A549 (cell line): ENCODE measurements around the gene ARHGAP42. TPM values are rescaled to one million over a fixed set of nuclear protein-coding genes. Genes with fewer than 3 reads are reported as not detected.

Source experiments
- ATAC-seq, 2 experiments: fragments of 200-7000 bp in 1 of 2; fragments of >200 bp in 1 of 2; cut with Nextera tagmentation in 1 of 2; cut with Tn5 transposase in 1 of 2; 3 replicates each; pipeline versions ENCODE4 v1.8.0 to v1.9.1; 2018 to 2020; ENCODE audit warnings: mild to moderate bottlenecking in 1 of 2, moderate library complexity in 1 of 2
- CTCF ChIA-PET: fragments of 300-600 bp; sonication (Branson Sonifier 250); formaldehyde crosslinking; extraction: SDS; loops from one replicate; lab custom pipeline; 2021; ENCODE audit warnings: antibody characterized with exemption, inconsistent platforms; lab: Yijun Ruan, JAX
- POLR2A ChIA-PET: fragments of 350-600 bp; formaldehyde crosslinking; extraction: SDS; loops from one replicate; lab custom pipeline; 2021; ENCODE audit warnings: antibody characterized with exemption, inconsistent platforms; lab: Yijun Ruan, JAX
- DNase-seq, 2 experiments: peaks; one replicate each; pipeline versions ENCODE4 v3.0.0 to v3.0.0-alpha.2; 2011 to 2016; ENCODE audit warnings: low read depth in 1 of 2, low spot score in 1 of 2
- FAIRE-seq: peaks from 2 replicates; lab custom pipeline; 2011; peaks lifted over from hg19 to GRCh38; lab: Jason Lieb, UNC
- H3K27ac ChIP-seq, 2 experiments: fragments of >200 bp; sonication (Bioruptor Twin); formaldehyde crosslinking; 3 replicates each; pipeline ENCODE4 v1.5.1; 2016 to 2017
- H3K4me1 ChIP-seq: fragments of >200 bp; sonication (Bioruptor Twin); formaldehyde crosslinking; 3 replicates; pipeline ENCODE4 v1.6.1; 2016
- H3K4me2 ChIP-seq: fragments of >200 bp; sonication (Bioruptor Twin); formaldehyde crosslinking; 3 replicates; pipeline ENCODE4 v1.6.1; 2016
- H3K4me3 ChIP-seq: fragments of >200 bp; sonication (Bioruptor Twin); formaldehyde crosslinking; 3 replicates; pipeline ENCODE4 v1.5.1; 2016
- H3K9me3 ChIP-seq: fragments of >200 bp; sonication (Bioruptor Twin); formaldehyde crosslinking; 3 replicates; pipeline ENCODE4 v1.6.1; 2016
- CBX2 ChIP-seq: fragments of 200-600 bp; sonication (generic); IDR thresholded peaks from 2 replicates; pipeline ENCODE4 v1.6.1; 2016; ENCODE audit warnings: low read depth, mild to moderate bottlenecking, borderline replicate concordance
- CHD4 ChIP-seq: fragments of 200-600 bp; sonication (generic); IDR thresholded peaks from 2 replicates; pipeline ENCODE4 v1.6.1; 2016; ENCODE audit warnings: antibody characterized with exemption, mild to moderate bottlenecking, borderline replicate concordance
- EHF ChIP-seq: fragments of 250-450 bp; sonication (Bioruptor Pico); IDR thresholded peaks from 2 replicates; pipeline ENCODE4 v1.5.0; 2020; ENCODE audit warnings: mild to moderate bottlenecking
- ELK1 ChIP-seq: fragments of 150-350 bp; IDR thresholded peaks from 2 replicates; pipeline ENCODE4 v1.6.1; 2014; ENCODE audit warnings: low read depth, mild to moderate bottlenecking, low read length
- FOXS1 ChIP-seq: fragments of 250-450 bp; sonication (Bioruptor Pico); IDR thresholded peaks from 2 replicates; pipeline ENCODE4 v1.5.0; 2020; ENCODE audit warnings: mild to moderate bottlenecking, moderate library complexity
- GATA3 ChIP-seq: IDR thresholded peaks from 2 replicates; pipeline ENCODE4 v1.6.1; 2012; ENCODE audit warnings: borderline replicate concordance
- HDAC2 ChIP-seq: fragments of 200-600 bp; sonication (generic); IDR thresholded peaks from 2 replicates; pipeline ENCODE4 v1.6.1; 2016
- HEYL ChIP-seq: fragments of 250-450 bp; sonication (Bioruptor Pico); IDR thresholded peaks from 2 replicates; pipeline ENCODE4 v1.8.0; 2021; ENCODE audit warnings: mild to moderate bottlenecking, moderate library complexity
- HOXB5 ChIP-seq: fragments of 250-450 bp; sonication (Bioruptor Pico); IDR thresholded peaks from 2 replicates; pipeline ENCODE4 v1.5.0; 2020; ENCODE audit warnings: mild to moderate bottlenecking, moderate library complexity
- JUN ChIP-seq, 2 experiments: fragments of >200 bp; sonication (Bioruptor Twin); formaldehyde crosslinking; IDR thresholded peaks; 2 replicates in 1 of 2; 3 replicates in 1 of 2; pipeline ENCODE4 v1.6.1; 2016 to 2017
- KDM5A ChIP-seq: fragments of 200-600 bp; sonication (generic); IDR thresholded peaks from 2 replicates; pipeline ENCODE4 v1.6.1; 2016; ENCODE audit warnings: antibody characterized with exemption, mild to moderate bottlenecking
- NPAS2 ChIP-seq: fragments of 250-450 bp; sonication (Bioruptor Pico); IDR thresholded peaks from 2 replicates; pipeline ENCODE4 v1.8.0; 2022; ENCODE audit warnings: mild to moderate bottlenecking, moderate library complexity, borderline replicate concordance
- NR3C1 ChIP-seq: fragments of >200 bp; sonication (Bioruptor Twin); formaldehyde crosslinking; IDR thresholded peaks from 3 replicates; pipeline ENCODE4 v1.6.1; 2017
- PHF8 ChIP-seq: fragments of 200-600 bp; sonication (generic); IDR thresholded peaks from 2 replicates; pipeline ENCODE4 v1.6.1; 2016; ENCODE audit warnings: low read depth, mild to moderate bottlenecking, antibody characterized with exemption, moderate library complexity, borderline replicate concordance
- POLR2AphosphoS2 ChIP-seq: conservative IDR thresholded peaks from 2 replicates; pipeline ENCODE4 v1.6.1; 2012; ENCODE audit warnings: low read length, improper control_type of control experiment, inconsistent platforms
- RAD21 ChIP-seq, 2 experiments: fragments of >200 bp in 1 of 2; sonication (Bioruptor Twin) in 1 of 2; formaldehyde crosslinking in 1 of 2; IDR thresholded peaks in 1 of 2; conservative IDR thresholded peaks in 1 of 2; 2 replicates in 1 of 2; 3 replicates in 1 of 2; pipeline ENCODE4 v1.6.1; 2012 to 2018; ENCODE audit warnings: inconsistent platforms in 1 of 2
- RCOR1 ChIP-seq: fragments of 150-350 bp; IDR thresholded peaks from 2 replicates; pipeline ENCODE4 v1.6.1; 2014; ENCODE audit warnings: antibody characterized with exemption, low read length, low read depth
- RFX5 ChIP-seq: fragments of 450-650 bp; IDR thresholded peaks from 2 replicates; pipeline ENCODE4 v1.7.1; 2014; ENCODE audit warnings: antibody characterized with exemption, mild to moderate bottlenecking, moderate library complexity
- SMC3 ChIP-seq: fragments of >200 bp; sonication (Bioruptor Twin); formaldehyde crosslinking; IDR thresholded peaks from 3 replicates; pipeline ENCODE4 v1.6.1; 2018; ENCODE audit warnings: inconsistent platforms
- SREBF2 ChIP-seq: fragments of 450-650 bp; IDR thresholded peaks from 2 replicates; pipeline ENCODE4 v1.6.1; 2014; ENCODE audit warnings: mild to moderate bottlenecking, moderate library complexity
- TFCP2L1 ChIP-seq: fragments of 250-450 bp; sonication (Bioruptor Pico); IDR thresholded peaks from 2 replicates; pipeline ENCODE4 v1.5.0; 2021; ENCODE audit warnings: mild to moderate bottlenecking
- TP53 ChIP-seq: fragments of 250-450 bp; sonication (Bioruptor Pico); IDR thresholded peaks from 2 replicates; pipeline ENCODE4 v1.5.0; 2021; ENCODE audit warnings: mild to moderate bottlenecking, moderate library complexity
- ZC3H11A ChIP-seq: fragments of 450-650 bp; IDR thresholded peaks from 2 replicates; pipeline ENCODE4 v1.6.1; 2014; ENCODE audit warnings: antibody characterized with exemption, mild to moderate bottlenecking
- ZFP36 ChIP-seq: fragments of 450-650 bp; IDR thresholded peaks from 2 replicates; pipeline ENCODE4 v1.6.1; 2014; ENCODE audit warnings: borderline replicate concordance; ENCODE audit not compliant: partially characterized antibody
- ZNF302 ChIP-seq: fragments of 250-450 bp; sonication (Bioruptor Pico); IDR thresholded peaks from 2 replicates; pipeline ENCODE4 v1.9.0; 2021; ENCODE audit warnings: inconsistent platforms, mild to moderate bottlenecking, moderate library complexity
- ZSCAN20 ChIP-seq: fragments of 250-450 bp; sonication (Bioruptor Pico); IDR thresholded peaks from 2 replicates; pipeline ENCODE4 v1.8.0; 2022; ENCODE audit warnings: mild to moderate bottlenecking, moderate library complexity
- WGBS: methylation state at CpG from one replicate; pipeline ENCODE4 v1.1.6; 2017; ENCODE audit errors: missing lambda C conversion rate; 5-methylcytosine and 5-hydroxymethylcytosine counted together
- polyA plus RNA-seq, 4 experiments: library from polyadenylated mRNA; depleted of rRNA in 3 of 4; stranded (reverse); fragments of >200 nt; fragmentation: RNase III in 1 of 4; extraction: RNeasy Plus Mini Kit Qiagen cat#74134 plus additional on column Dnase treatment in 1 of 4; gene quantifications; 2 replicates in 3 of 4; 3 replicates in 1 of 4; pipeline ENCODE4 v1.2.3, GENCODE V29; 2011 to 2017
- TF ChIP-seq, protein P1 (sequence below): IDR thresholded peaks from 2 replicates; pipeline ENCODE4 v1.6.1; 2012; ENCODE audit warnings: low read depth, borderline replicate concordance
- TF ChIP-seq, protein P2 (sequence below): fragments of 250-450 bp; sonication (Bioruptor Pico); IDR thresholded peaks from 2 replicates; pipeline ENCODE4 v1.5.0; 2021; ENCODE audit warnings: mild to moderate bottlenecking, moderate library complexity, borderline replicate concordance
- TF ChIP-seq, protein P3 (sequence below): IDR thresholded peaks from 2 replicates; pipeline ENCODE4 v1.6.1; 2012
- TF ChIP-seq, protein P4 (sequence below): fragments of >200 bp; sonication (Bioruptor Twin); formaldehyde crosslinking; IDR thresholded peaks from 3 replicates; pipeline ENCODE4 v1.5.1; 2016

The ARHGAP42 gene
- polyA plus RNA-seq, 2 of the 4 experiments (the other 2 are of a cell fraction), result 5.1 to 17.0 TPM

DNA sequence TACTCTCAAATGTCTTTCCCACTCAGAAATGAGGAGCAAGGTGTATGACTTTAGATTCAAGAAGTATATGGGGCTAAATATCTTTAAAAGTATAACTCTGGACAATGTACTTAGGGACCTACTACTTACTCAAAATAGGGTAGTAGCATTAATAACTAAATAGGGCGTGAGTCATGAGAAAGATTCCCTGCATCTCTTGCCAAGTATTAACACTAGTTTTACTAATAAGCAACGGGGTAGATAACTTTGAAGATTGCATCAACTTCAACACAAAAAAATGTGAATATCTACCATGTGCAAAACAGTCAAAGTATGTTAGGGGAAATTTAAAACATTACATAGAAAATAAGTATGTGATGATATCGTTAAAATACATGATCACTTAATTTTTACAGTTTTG lies 342.9 kb downstream of the ARHGAP42 start (continued):
- no peak for TF ChIP-seq CHD4
- no peak for TF ChIP-seq SMC3
- no peak for TF ChIP-seq FOXS1 (CRISPR knock-in tag)
- no peak for TF ChIP-seq HDAC2
- TF ChIP-seq, all 56 proteins: peak for 0

DNA sequence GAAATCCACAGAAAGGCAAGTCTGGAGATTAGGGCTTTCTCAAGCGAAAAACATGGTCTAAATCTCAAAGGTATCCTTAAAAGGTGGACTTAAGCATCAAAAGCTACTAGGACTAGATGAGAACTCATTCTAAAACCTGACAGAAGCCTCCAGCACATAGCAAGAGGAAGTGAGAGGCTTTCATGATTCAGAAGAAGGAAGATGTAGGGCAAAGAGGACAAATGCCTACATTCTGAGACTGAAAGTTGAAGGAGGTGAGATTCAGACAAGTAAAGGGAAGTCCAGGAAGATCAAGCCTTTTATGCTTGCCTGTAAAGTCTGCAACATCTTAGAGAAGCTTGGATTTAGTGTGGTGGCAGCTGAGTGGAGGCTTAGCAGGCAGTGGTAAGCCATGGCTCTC lies 343.6 kb downstream of the ARHGAP42 start:
- POLR2A ChIA-PET, result no interaction called here

DNA sequence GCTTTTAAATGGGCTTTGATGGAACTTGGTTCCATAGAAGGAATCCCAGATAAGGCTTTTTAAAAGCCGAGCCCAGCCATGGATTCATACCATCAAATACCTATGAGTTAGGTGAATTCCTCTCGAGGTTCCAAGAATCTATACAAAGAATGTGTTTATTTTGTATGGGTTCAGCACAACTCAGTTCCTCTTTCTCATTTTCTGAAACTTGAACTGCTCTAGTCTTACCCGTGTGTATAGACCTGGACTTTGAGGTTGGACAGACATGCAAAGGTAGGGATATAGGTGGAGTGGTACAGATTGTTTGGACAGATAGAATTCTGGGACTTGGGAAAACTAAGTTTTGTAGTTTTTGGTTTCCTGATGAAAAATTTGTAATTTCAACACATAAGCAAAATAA lies 344.6 kb downstream of the ARHGAP42 start:
- ChIA-PET POLR2A (no interaction called here), CTCF (no interaction called here)
- H3K4me3 ChIP-seq, result no peak overlapping the region
- WGBS, result 21% methylated on average over 3 of the region's 3 CpGs
- H3K9me3 ChIP-seq, result no peaks in the 10 kb centered on the region
- H3K4me1 ChIP-seq, result no peaks in the 10 kb centered on the region
- no peak for DNase-seq
- H3K4me2 ChIP-seq, result no peak overlapping the region
- no peak for ATAC-seq
- no peak overlapping the region for H3K27ac ChIP-seq
- FAIRE-seq, result no peak
- TF ChIP-seq RCOR1, result no peak
- no peak for TF ChIP-seq PHF8
- TF ChIP-seq SREBF2, result no peak
- no peak for TF ChIP-seq ZC3H11A
- TF ChIP-seq NPAS2 (CRISPR knock-in tag), result no peak
- no peak for TF ChIP-seq POLR2AphosphoS2
- no peak for TF ChIP-seq RFX5
- TF ChIP-seq HDAC2, result no peak
- TF ChIP-seq, protein P1, sequence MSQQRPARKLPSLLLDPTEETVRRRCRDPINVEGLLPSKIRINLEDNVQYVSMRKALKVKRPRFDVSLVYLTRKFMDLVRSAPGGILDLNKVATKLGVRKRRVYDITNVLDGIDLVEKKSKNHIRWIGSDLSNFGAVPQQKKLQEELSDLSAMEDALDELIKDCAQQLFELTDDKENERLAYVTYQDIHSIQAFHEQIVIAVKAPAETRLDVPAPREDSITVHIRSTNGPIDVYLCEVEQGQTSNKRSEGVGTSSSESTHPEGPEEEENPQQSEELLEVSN, result no peak
- no peak for TF ChIP-seq TP53
- TF ChIP-seq ELK1, result no peak
- no peak for TF ChIP-seq JUN (IDR thresholded peaks at IDR 0.05)

More for the DNA sequence above, 343.6 kb downstream of the ARHGAP42 start:
- TF ChIP-seq KDM5A (no peak), HOXB5 (CRISPR knock-in tag) (no peak), RCOR1 (no peak), HEYL (CRISPR knock-in tag) (no peak), GATA3 (no peak), POLR2AphosphoS2 (no peak), ELK1 (no peak), EHF (no peak), ZNF302 (CRISPR knock-in tag) (no peak), ZFP36 (no peak), CBX2 (no peak), PHF8 (no peak), TFCP2L1 (CRISPR knock-in tag) (no peak), NR3C1 (no peak), ZSCAN20 (no peak), RAD21 (conservative IDR thresholded peaks at IDR 0.05 in 1 of 2, IDR thresholded peaks at IDR 0.05 in 1 of 2) (no peak)
- TF ChIP-seq, protein P2, sequence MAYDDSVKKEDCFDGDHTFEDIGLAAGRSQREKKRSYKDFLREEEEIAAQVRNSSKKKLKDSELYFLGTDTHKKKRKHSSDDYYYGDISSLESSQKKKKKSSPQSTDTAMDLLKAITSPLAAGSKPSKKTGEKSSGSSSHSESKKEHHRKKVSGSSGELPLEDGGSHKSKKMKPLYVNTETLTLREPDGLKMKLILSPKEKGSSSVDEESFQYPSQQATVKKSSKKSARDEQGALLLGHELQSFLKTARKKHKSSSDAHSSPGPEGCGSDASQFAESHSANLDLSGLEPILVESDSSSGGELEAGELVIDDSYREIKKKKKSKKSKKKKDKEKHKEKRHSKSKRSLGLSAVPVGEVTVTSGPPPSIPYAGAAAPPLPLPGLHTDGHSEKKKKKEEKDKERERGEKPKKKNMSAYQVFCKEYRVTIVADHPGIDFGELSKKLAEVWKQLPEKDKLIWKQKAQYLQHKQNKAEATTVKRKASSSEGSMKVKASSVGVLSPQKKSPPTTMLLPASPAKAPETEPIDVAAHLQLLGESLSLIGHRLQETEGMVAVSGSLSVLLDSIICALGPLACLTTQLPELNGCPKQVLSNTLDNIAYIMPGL, result no peak
- TF ChIP-seq, protein P3, sequence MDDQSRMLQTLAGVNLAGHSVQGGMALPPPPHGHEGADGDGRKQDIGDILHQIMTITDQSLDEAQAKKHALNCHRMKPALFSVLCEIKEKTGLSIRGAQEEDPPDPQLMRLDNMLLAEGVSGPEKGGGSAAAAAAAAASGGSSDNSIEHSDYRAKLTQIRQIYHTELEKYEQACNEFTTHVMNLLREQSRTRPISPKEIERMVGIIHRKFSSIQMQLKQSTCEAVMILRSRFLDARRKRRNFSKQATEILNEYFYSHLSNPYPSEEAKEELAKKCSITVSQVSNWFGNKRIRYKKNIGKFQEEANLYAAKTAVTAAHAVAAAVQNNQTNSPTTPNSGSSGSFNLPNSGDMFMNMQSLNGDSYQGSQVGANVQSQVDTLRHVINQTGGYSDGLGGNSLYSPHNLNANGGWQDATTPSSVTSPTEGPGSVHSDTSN, result no peak
- TF ChIP-seq, protein P4, sequence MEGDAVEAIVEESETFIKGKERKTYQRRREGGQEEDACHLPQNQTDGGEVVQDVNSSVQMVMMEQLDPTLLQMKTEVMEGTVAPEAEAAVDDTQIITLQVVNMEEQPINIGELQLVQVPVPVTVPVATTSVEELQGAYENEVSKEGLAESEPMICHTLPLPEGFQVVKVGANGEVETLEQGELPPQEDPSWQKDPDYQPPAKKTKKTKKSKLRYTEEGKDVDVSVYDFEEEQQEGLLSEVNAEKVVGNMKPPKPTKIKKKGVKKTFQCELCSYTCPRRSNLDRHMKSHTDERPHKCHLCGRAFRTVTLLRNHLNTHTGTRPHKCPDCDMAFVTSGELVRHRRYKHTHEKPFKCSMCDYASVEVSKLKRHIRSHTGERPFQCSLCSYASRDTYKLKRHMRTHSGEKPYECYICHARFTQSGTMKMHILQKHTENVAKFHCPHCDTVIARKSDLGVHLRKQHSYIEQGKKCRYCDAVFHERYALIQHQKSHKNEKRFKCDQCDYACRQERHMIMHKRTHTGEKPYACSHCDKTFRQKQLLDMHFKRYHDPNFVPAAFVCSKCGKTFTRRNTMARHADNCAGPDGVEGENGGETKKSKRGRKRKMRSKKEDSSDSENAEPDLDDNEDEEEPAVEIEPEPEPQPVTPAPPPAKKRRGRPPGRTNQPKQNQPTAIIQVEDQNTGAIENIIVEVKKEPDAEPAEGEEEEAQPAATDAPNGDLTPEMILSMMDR, result no peak
- Histone ChIP-seq H3K9me3 (no peaks in the 10 kb centered on the region), H3K4me2 (no peak overlapping the region), H3K27ac (no peak overlapping the region), H3K4me1 (no peaks in the 10 kb centered on the region), H3K4me3 (no peak overlapping the region)
- DNase-seq (no peak), ATAC-seq (no peak), FAIRE-seq (no peak)
- WGBS, result 0% methylated on average over 1 of the region's 1 CpG
- CTCF ChIA-PET, result no interaction called here
